ENCODE data around the gene SLAMF8.

GRCh38 chr1:159859767-159860322 lies 33.2 kb downstream of the SLAMF8 start:
- no peak for TF ChIP-seq YY1 (IDR thresholded peaks at IDR 0.05; ENCODE audit: insufficient read depth, insufficient read length)
- TF ChIP-seq ZNF274 (IDR thresholded peaks at IDR 0.05; ENCODE audit: low read depth, low read length), result no peak

Data from NT2/D1 (cell line).